Measurements from ENCODE around the gene GAS6.

GAS6 gene

DNA sequence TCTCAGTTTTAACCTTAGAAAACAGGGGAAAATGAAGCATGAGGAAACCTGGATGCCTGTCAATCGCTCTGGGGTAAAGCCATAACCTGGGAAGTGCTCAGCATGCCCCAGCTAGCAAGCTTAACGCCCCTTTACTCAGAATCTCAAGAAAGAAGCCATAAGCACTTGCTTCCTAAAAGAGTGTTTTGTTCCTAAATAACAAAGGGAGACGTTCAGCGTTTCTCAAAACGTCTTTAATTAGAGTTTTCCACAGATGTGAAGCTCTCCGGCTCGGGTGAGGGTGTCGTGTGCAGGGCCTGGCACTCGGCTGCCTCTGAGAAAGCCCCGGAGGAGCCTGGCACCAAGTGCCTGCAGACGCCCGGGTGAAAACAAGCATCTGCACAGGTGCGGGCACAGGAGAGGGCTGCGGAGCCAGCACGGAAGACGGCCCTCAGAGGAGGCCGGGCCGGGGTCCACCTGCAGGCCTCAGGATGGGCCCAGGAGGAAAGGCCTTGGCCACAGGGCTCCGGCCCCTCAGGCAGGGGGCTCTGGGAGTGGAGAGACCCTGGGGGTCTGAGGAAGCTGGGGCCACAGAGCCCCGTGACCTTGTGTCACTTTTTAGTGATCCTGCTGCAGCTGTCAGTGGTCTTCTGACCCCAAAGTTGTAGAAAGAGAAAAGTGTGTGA lies 6.2 kb downstream of the GAS6 start:
- Mint-ChIP-seq H3K27ac (peak overlapping the region in 2 of 3 experiments; percentile 27 to 40), H3K27me3 (ENCODE audit: low read depth) (peaks cover 43% of the 10 kb centered on the region), H3K4me1 (peaks cover 52% of the 10 kb centered on the region), H3K36me3 (ENCODE audit: low read depth) (no peaks in the 10 kb centered on the region), H3K4me3 (no peak overlapping the region), H3K9me3 (no peaks in the 10 kb centered on the region)
- no peak for TF ChIP-seq CTCF (IDR thresholded peaks at IDR 0.05; ENCODE audit: unreplicated experiment in 3 of 3)

DNA sequence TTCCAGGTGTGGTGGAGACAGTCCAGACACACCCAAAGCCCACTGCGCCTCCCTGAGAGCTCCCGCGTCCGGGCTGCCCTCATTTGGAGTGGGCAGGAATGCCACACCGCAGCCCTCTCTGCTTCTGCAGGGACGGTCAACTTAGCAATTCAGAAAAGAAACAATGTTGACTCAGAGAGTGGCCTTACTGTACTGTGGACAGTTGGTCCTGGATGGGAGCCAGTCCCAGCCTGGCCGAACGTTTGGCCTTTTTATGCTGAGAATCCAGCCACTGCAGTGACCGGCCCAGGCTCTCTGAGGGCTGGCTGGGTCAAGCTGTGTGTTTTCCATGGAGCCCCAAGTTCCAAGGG lies 7.2 kb downstream of the GAS6 start:
- Mint-ChIP-seq H3K27ac (peak overlapping the region in 2 of 3 experiments; percentile 9 to 73), H3K4me3 (peak overlapping the region in 1 of 3 experiments; percentile 23), H3K36me3 (ENCODE audit: low read depth) (no peaks in the 10 kb centered on the region), H3K4me1 (peaks cover 43% of the 10 kb centered on the region), H3K27me3 (ENCODE audit: low read depth) (peaks cover 33% of the 10 kb centered on the region), H3K9me3 (no peaks in the 10 kb centered on the region)
- no peak for TF ChIP-seq CTCF (IDR thresholded peaks at IDR 0.05; ENCODE audit: unreplicated experiment in 3 of 3)

DNA sequence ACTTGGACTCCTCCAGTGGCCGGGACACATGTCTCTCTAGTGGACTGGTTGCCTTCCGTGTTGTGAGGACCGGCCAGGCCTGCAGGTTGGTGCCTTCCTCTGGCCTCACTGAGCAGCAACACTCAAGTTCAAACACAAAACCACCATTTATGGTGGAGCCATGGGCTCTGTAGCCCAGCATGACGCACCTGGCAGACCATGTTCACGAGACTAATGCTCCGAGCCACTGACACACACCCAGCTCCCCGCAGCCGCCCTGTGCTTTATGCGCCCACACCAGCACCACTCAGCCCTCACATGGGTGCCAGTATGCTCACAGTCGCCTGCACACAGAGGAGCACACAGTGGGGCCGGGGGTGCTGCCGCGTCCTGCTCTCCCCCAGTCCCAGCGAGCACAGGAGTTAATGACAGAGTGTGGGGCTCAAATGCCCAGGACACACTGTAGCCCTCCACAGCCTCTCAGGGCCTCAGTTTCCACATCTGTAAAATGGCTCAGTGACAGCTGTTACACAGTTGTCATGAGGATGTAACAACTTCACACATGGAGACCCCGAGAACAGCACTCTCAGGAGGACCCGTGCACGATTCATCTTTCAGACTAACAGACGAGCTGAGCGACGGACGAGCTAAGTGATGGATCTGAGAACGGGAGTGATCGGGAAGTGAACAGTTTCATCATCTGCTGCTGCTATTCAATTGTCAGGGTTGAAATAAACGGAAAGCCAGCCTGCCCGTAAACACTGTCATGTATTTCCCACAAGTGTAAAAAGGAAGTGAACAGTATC lies 7.8 kb downstream of the GAS6 start:
- H3K4me1 Mint-ChIP-seq = peaks cover 38% of the 10 kb centered on the region
- H3K36me3 Mint-ChIP-seq (ENCODE audit: low read depth) = no peaks in the 10 kb centered on the region
- H3K4me3 Mint-ChIP-seq = no peak overlapping the region
- H3K27me3 Mint-ChIP-seq (ENCODE audit: low read depth) = peaks cover 27% of the 10 kb centered on the region
- H3K27ac Mint-ChIP-seq = peak overlapping the region in 1 of 3 experiments; percentile 9
- no peak for TF ChIP-seq CTCF (IDR thresholded peaks at IDR 0.05; ENCODE audit: unreplicated experiment in 3 of 3)
- H3K9me3 Mint-ChIP-seq = no peaks in the 10 kb centered on the region

GRCh38 chr13:113855012-113855921 lies 8.6 kb downstream of the GAS6 start:
- TF ChIP-seq CTCF (IDR thresholded peaks at IDR 0.05; ENCODE audit: unreplicated experiment in 3 of 3) = no peak
- Mint-ChIP-seq H3K27me3 (ENCODE audit: low read depth) (peaks cover 21% of the 10 kb centered on the region), H3K27ac (peak overlapping the region in 2 of 3 experiments; percentile 36 to 74), H3K36me3 (ENCODE audit: low read depth) (no peaks in the 10 kb centered on the region), H3K9me3 (no peaks in the 10 kb centered on the region), H3K4me1 (peaks cover 31% of the 10 kb centered on the region), H3K4me3 (no peak overlapping the region)

DNA sequence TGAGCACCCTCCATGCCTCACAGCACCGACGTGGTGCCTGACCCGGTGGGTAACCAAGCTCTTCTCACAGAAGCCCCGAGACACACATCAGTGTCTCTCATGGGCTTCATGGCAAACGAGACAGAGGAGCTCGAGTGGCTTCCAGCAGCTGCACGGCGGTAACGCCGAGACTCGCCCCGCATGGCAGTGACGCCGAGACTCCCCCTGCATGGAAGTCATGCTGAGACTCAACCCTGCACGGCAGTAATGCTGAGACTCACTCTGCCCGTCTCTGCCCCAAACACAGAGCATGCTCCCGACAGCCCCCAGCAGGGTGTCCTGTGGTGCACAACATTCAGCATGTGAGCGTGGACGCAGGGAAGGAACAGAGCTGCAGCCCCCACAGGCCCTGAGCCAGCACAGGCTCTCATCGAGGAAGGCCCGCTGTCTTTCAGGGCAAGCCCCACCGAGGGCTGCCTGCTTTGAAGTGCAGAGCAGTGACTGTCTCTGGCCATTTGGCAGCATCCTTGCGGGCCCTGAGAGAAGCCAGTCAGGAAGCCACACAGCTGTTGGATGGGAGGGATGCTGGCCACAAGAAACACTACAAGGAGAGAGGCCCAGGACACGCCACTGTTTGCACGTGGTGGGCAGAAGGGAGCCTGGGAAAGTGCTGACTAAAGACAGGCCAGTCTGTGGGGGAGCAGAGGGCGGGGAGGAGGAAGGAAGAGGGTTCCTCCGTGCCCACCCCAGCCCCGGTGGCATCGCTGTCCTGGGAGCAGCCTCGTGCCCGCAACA lies 9.5 kb downstream of the GAS6 start:
- Mint-ChIP-seq H3K27ac (peak overlapping the region; percentile 36 to 74 (median 56)), H3K9me3 (no peaks in the 10 kb centered on the region), H3K4me3 (no peak overlapping the region), H3K27me3 (ENCODE audit: low read depth) (peaks cover 19% of the 10 kb centered on the region), H3K4me1 (peaks cover 22% of the 10 kb centered on the region), H3K36me3 (ENCODE audit: low read depth) (no peaks in the 10 kb centered on the region)
- TF ChIP-seq CTCF (IDR thresholded peaks at IDR 0.05; ENCODE audit: unreplicated experiment in 3 of 3) = no peak

Measured in nephron (organoid).